Mesothelial cell of epicardium (in vitro differentiated cells): ENCODE results near the gene PTCD1. TPM values are rescaled to one million over a fixed set of nuclear protein-coding genes. Genes with fewer than 3 reads are reported as not detected.

Source experiments
- DNase-seq, 2 experiments: peaks; one replicate each; pipeline ENCODE4 v3.0.0; 2021; ENCODE audit warnings: low spot score in 2 of 2; ENCODE audit not compliant: unreplicated experiment in 2 of 2
- H3K27ac Mint-ChIP-seq: 2 replicates; pipeline ENCODE4 v1.8.0; 2021; ENCODE audit warnings: mixed read lengths
- H3K27me3 Mint-ChIP-seq: 2 replicates; pipeline ENCODE4 v1.8.0; 2021; ENCODE audit warnings: low read depth, mixed read lengths
- H3K36me3 Mint-ChIP-seq: 2 replicates; pipeline ENCODE4 v1.8.0; 2021; ENCODE audit warnings: mixed read lengths
- H3K4me1 Mint-ChIP-seq: 2 replicates; pipeline ENCODE4 v1.8.0; 2021; ENCODE audit warnings: mixed read lengths
- H3K4me3 Mint-ChIP-seq: 2 replicates; pipeline ENCODE4 v1.8.0; 2021; ENCODE audit warnings: mild to moderate bottlenecking, moderate library complexity, mixed read lengths
- H3K9me3 Mint-ChIP-seq: 2 replicates; pipeline ENCODE4 v1.8.0; 2021; ENCODE audit warnings: mixed read lengths
- CTCF ChIP-seq: fragments of 200-600 bp; sonication (generic); IDR thresholded peaks from one replicate; pipeline ENCODE4 v1.5.0; 2021; ENCODE audit warnings: antibody characterized with exemption; ENCODE audit not compliant: unreplicated experiment
- total RNA-seq: library from RNA; stranded (reverse); gene quantifications from 3 replicates; pipeline ENCODE4 v1.2.1, GENCODE V29; 2021

Gene PTCD1
- total RNA-seq, 1 donor from 2014 or later = 12.3 TPM

GRCh38 chr7:99456288-99456687 lies 17.7 kb upstream of the PTCD1 start:
- peaks cover 24% of the 10 kb centered on the region for H3K36me3 Mint-ChIP-seq
- H3K4me3 Mint-ChIP-seq = no peak overlapping the region
- H3K27me3 Mint-ChIP-seq = no peaks in the 10 kb centered on the region
- no peak for DNase-seq
- no peak for TF ChIP-seq CTCF
- no peaks in the 10 kb centered on the region for H3K9me3 Mint-ChIP-seq
- no peaks in the 10 kb centered on the region for H3K4me1 Mint-ChIP-seq
- no peak overlapping the region for H3K27ac Mint-ChIP-seq

- TF ChIP-seq CTCF = no peak
- Mint-ChIP-seq H3K4me3 (no peak overlapping the region), H3K27ac (no peak overlapping the region), H3K27me3 (no peaks in the 10 kb centered on the region), H3K9me3 (no peaks in the 10 kb centered on the region), H3K36me3 (peaks cover 27% of the 10 kb centered on the region), H3K4me1 (no peaks in the 10 kb centered on the region)
- DNase-seq = no peak
These were observed 17.3 kb upstream of the PTCD1 start for GRCh38 chr7:99455874-99456273.

- H3K36me3 Mint-ChIP-seq = peaks cover 17% of the 10 kb centered on the region
- no peak overlapping the region for H3K4me3 Mint-ChIP-seq
- H3K9me3 Mint-ChIP-seq = no peaks in the 10 kb centered on the region
- TF ChIP-seq CTCF = no peak
- no peak overlapping the region for H3K27ac Mint-ChIP-seq
- H3K4me1 Mint-ChIP-seq = no peaks in the 10 kb centered on the region
- DNase-seq = no peak
- H3K27me3 Mint-ChIP-seq = no peaks in the 10 kb centered on the region
These were observed 14.5 kb upstream of the PTCD1 start for GRCh38 chr7:99453105-99453504.

- peaks cover 20% of the 10 kb centered on the region for H3K36me3 Mint-ChIP-seq
- DNase-seq = no peak
- no peaks in the 10 kb centered on the region for H3K4me1 Mint-ChIP-seq
- no peak for TF ChIP-seq CTCF
- no peaks in the 10 kb centered on the region for H3K27me3 Mint-ChIP-seq
- no peak overlapping the region for H3K4me3 Mint-ChIP-seq
- no peaks in the 10 kb centered on the region for H3K9me3 Mint-ChIP-seq
- no peak overlapping the region for H3K27ac Mint-ChIP-seq
These were observed 13.9 kb upstream of the PTCD1 start for GRCh38 chr7:99452541-99452940.

- H3K36me3 Mint-ChIP-seq = peaks cover 18% of the 10 kb centered on the region
- no peaks in the 10 kb centered on the region for H3K27me3 Mint-ChIP-seq
- no peak overlapping the region for H3K27ac Mint-ChIP-seq
- H3K4me3 Mint-ChIP-seq = no peak overlapping the region
- H3K4me1 Mint-ChIP-seq = no peaks in the 10 kb centered on the region
- no peaks in the 10 kb centered on the region for H3K9me3 Mint-ChIP-seq
- no peak for DNase-seq
- no peak for TF ChIP-seq CTCF
These were observed 13.3 kb upstream of the PTCD1 start for GRCh38 chr7:99451936-99452335.

GRCh38 chr7:99449326-99449725 lies 10.7 kb upstream of the PTCD1 start:
- Mint-ChIP-seq H3K4me1 (no peaks in the 10 kb centered on the region), H3K27ac (no peak overlapping the region), H3K9me3 (no peaks in the 10 kb centered on the region), H3K27me3 (no peaks in the 10 kb centered on the region), H3K36me3 (peaks cover 32% of the 10 kb centered on the region), H3K4me3 (no peak overlapping the region)
- no peak for DNase-seq
- no peak for TF ChIP-seq CTCF
